ENCODE data around the gene TPO.

TPO gene

GRCh38 chr2:1584691-1585485 lies 171.6 kb downstream of the TPO start:
- DNase-seq (ENCODE audit: low spot score), result no peak

GRCh38 chr2:1585635-1586034 lies 172.4 kb downstream of the TPO start:
- DNase-seq (ENCODE audit: low spot score), result no peak

GRCh38 chr2:1586251-1586922 lies 173.1 kb downstream of the TPO start:
- no peak for DNase-seq (ENCODE audit: low spot score)

GRCh38 chr2:1586923-1587840 lies 173.9 kb downstream of the TPO start:
- no peak for DNase-seq (ENCODE audit: low spot score)

- DNase-seq (ENCODE audit: low spot score), result no peak
These were observed 175.1 kb downstream of the TPO start for GRCh38 chr2:1588051-1588977.

- DNase-seq (ENCODE audit: low spot score), result no peak
These were observed 175.8 kb downstream of the TPO start for GRCh38 chr2:1588978-1589621.

GRCh38 chr2:1590596-1591460 lies 177.6 kb downstream of the TPO start:
- no peak for DNase-seq (ENCODE audit: low spot score)

- no peak for DNase-seq (ENCODE audit: low spot score)
These were observed 178.2 kb downstream of the TPO start for GRCh38 chr2:1591461-1591770.

Measured in AG08395 (cell line).